Inflammatory macrophage (primary cell): Measurements from ENCODE around the gene TEDC2.
A peak's percentile ranks its signal among the peaks of the same experiment; 100 is the strongest.
"Not testable (repeated sequence)": the region's sequence is repeated elsewhere in the genome, so short reads cannot be mapped to it uniquely, and the experiment has no call there.

Source experiments
- DNase-seq, 2 donors: peaks; one replicate each; pipeline ENCODE4 v3.0.0-alpha.2; 2020 to 2022

The TEDC2 gene

GRCh38 chr16:2476741-2477140 is 16.8 kb downstream of the TEDC2 start:
- no peak for DNase-seq

- DNase-seq, result no peak
Observed at GRCh38 chr16:2477327-2477726, 17.4 kb downstream of the TEDC2 start.

- DNase-seq, result no peak
Observed at GRCh38 chr16:2478279-2478678, 18.4 kb downstream of the TEDC2 start.

GRCh38 chr16:2479996-2480395 is 20.1 kb downstream of the TEDC2 start:
- DNase-seq, result not testable (repeated sequence)

- no peak for DNase-seq
Observed at GRCh38 chr16:2480948-2481347, 21.0 kb downstream of the TEDC2 start.

GRCh38 chr16:2481676-2482075 is 21.8 kb downstream of the TEDC2 start:
- DNase-seq, result no peak

- DNase-seq, result no peak
Observed at GRCh38 chr16:2482249-2482648, 22.3 kb downstream of the TEDC2 start.

- DNase-seq, result peak in 1 of 2 donors; percentile 63
Observed at GRCh38 chr16:2482708-2483534, 23.0 kb downstream of the TEDC2 start.

GRCh38 chr16:2483939-2484897 is 24.3 kb downstream of the TEDC2 start:
- no peak for DNase-seq

- no peak for DNase-seq
Observed at GRCh38 chr16:2484898-2485508, 25.1 kb downstream of the TEDC2 start.

- DNase-seq, result peak in 1 of 2 donors; percentile 27
Observed at GRCh38 chr16:2485811-2486507, 26.1 kb downstream of the TEDC2 start.

GRCh38 chr16:2486645-2487516 is 27.0 kb downstream of the TEDC2 start:
- DNase-seq, result peak; percentile 53 to 72

GRCh38 chr16:2487517-2487842 is 27.6 kb downstream of the TEDC2 start:
- no peak for DNase-seq

- DNase-seq, result peak; percentile 80 to 90
Observed at GRCh38 chr16:2487903-2488531, 28.1 kb downstream of the TEDC2 start.

GRCh38 chr16:2489581-2489980 is 29.7 kb downstream of the TEDC2 start:
- DNase-seq, result no peak

GRCh38 chr16:2490190-2491105 is 30.5 kb downstream of the TEDC2 start:
- no peak for DNase-seq

GRCh38 chr16:2492292-2492691 is 32.4 kb downstream of the TEDC2 start:
- no peak for DNase-seq

- no peak for DNase-seq
Observed at GRCh38 chr16:2493605-2494004, 33.7 kb downstream of the TEDC2 start.

GRCh38 chr16:2494616-2495015 is 34.7 kb downstream of the TEDC2 start:
- DNase-seq, result no peak

GRCh38 chr16:2495041-2495440 is 35.1 kb downstream of the TEDC2 start:
- no peak for DNase-seq
